Measurements from ENCODE around the gene CENATAC. TPM values are rescaled to one million over a fixed set of nuclear protein-coding genes. Genes with fewer than 3 reads are reported as not detected.

Gene CENATAC
- total and polyA plus RNA-seq, 8 donors: 9.1 to 86.2 (median 17.0) TPM

DNA sequence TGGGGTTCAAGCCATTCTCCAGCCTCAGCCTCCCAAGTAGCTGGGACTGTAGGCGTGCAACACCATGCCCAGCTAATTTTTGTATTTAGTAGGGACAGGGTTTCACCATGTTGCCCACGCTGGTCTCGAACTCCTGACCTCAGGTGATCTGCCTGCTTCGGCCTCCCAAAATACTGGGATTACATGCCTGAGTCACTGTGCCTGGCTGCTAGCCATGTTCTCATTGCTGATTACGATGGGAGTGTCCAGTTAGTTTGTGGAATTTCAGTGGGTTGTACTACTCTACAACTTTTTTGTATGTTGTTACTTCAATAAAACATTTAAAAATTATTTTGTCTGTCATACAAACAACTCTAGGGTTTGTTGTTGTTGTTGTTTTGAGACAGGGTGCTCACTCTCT lies 64.8 kb downstream of the CENATAC start:
- no peak for TF ChIP-seq CTCF (IDR thresholded peaks at IDR 0.05)
- no peak for FAIRE-seq
- Histone ChIP-seq H3K4me3 (no peak overlapping the region), H3K27me3 (no peaks in the 10 kb centered on the region), H3K9me3 (no peaks in the 10 kb centered on the region), H3K36me3 (no peaks in the 10 kb centered on the region), H3K4me1 (peaks cover 0 to 27% (median 0%) of the 10 kb centered on the region in 3 donors), H3K27ac (no peak overlapping the region)
- no peak for ATAC-seq
- peak in 4 of 6 donors; percentile 20 to 70 (median 48) for DNase-seq
- intact Hi-C loops (cut with DNase I): no loop called here
- 52 to 53% methylated on average over 5 of the region's 5 CpGs for WGBS, 2 donors

DNA sequence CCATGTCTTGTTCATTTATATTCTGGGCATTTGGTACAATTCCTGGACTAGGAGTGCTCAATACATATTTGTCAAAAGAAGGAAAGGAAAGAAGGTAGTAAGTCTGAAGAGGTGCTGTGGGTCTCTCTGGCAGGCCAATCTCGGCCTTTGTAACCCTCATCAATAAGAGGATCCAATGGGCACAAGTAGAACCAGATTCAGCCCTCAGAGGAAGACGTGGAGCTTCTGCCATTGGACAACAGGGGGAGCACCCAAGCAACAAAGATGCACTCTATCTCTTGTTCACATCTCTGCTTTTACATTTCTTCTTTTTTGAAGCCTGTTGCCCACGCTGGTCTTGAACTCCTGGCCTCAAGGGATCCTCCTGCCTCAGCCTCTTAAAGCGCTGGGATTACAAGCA lies 67.4 kb downstream of the CENATAC start:
- Histone ChIP-seq H3K27ac (no peak overlapping the region), H3K36me3 (peaks cover 0 to 3% (median 0%) of the 10 kb centered on the region in 3 donors), H3K27me3 (no peaks in the 10 kb centered on the region), H3K4me1 (peaks cover 4 to 29% (median 6%) of the 10 kb centered on the region in 3 donors), H3K4me3 (no peak overlapping the region), H3K9me3 (no peaks in the 10 kb centered on the region)
- DNase-seq (no peak), FAIRE-seq (no peak), ATAC-seq (no peak)
- intact Hi-C loops (cut with DNase I): no loop called here
- 74 to 78% methylated on average over 4 of the region's 4 CpGs for WGBS, 2 donors
- no peak for TF ChIP-seq CTCF (IDR thresholded peaks at IDR 0.05)

Small RNA genes within 50 kb of the gene (microRNA-seq; reads per million reads assigned to microRNA genes)
- gene MIR3656: 0 to 1.5 reads per million in 2 donors

Other genes starting within 250 kb of the CENATAC start
- 10 to 100 TPM; 38.3 to 74.2 (median 54.9) TPM for gene DDX6, start 207.0 kb upstream of the CENATAC start, total RNA-seq
- gene DDX6, start 207.0 kb upstream of the CENATAC start, polyA plus RNA-seq: 10 to 100 TPM; 16.1 to 20.8 TPM
- under 1 TPM; 0.06 to 0.20 (median 0.12) TPM for gene CXCR5, start 114.2 kb upstream of the CENATAC start, total RNA-seq
- gene CXCR5, start 114.2 kb upstream of the CENATAC start, polyA plus RNA-seq: under 1 TPM; 0.11 to 0.19 TPM
- 10 to 100 TPM; 15.2 to 40.8 (median 23.3) TPM for gene BCL9L, start 72.2 kb upstream of the CENATAC start, total RNA-seq
- gene BCL9L, start 72.2 kb upstream of the CENATAC start, polyA plus RNA-seq: 10 to 100 TPM in 1 of 2 donors, 1 to 10 TPM in 1; 6.5 to 31.4 TPM
- gene UPK2, start 41.8 kb upstream of the CENATAC start, total RNA-seq: under 1 TPM in 1 of 6 donors, not detected in 5; 0.16 TPM
- gene UPK2, start 41.8 kb upstream of the CENATAC start, polyA plus RNA-seq: under 1 TPM; 0.09 to 0.19 TPM
- not detected for gene FOXR1, start 26.4 kb upstream of the CENATAC start, total RNA-seq
- not detected for gene FOXR1, start 26.4 kb upstream of the CENATAC start, polyA plus RNA-seq
- gene RPS25, start 20.2 kb downstream of the CENATAC start, total RNA-seq: 100 to 1,000 TPM; 536 to 863 (median 675) TPM
- 1,000 to 10,000 TPM; 1,298 to 1,472 TPM for gene RPS25, start 20.2 kb downstream of the CENATAC start, polyA plus RNA-seq
- 10 to 100 TPM; 13.7 to 36.5 (median 27.2) TPM for gene TRAPPC4, start 20.6 kb downstream of the CENATAC start, total RNA-seq
- gene TRAPPC4, start 20.6 kb downstream of the CENATAC start, polyA plus RNA-seq: 10 to 100 TPM; 21.6 to 55.7 TPM
- gene SLC37A4, start 32.7 kb downstream of the CENATAC start, total RNA-seq: 10 to 100 TPM; 27.1 to 41.6 (median 32.6) TPM
- 100 to 1,000 TPM in 1 of 2 donors, 10 to 100 TPM in 1; 67.0 to 163 TPM for gene SLC37A4, start 32.7 kb downstream of the CENATAC start, polyA plus RNA-seq
- 100 to 1,000 TPM; 105 to 210 (median 169) TPM for gene HYOU1, start 59.1 kb downstream of the CENATAC start, total RNA-seq
- 10 to 100 TPM; 79.2 to 79.8 TPM for gene HYOU1, start 59.1 kb downstream of the CENATAC start, polyA plus RNA-seq
- 10 to 100 TPM; 14.2 to 21.2 (median 16.0) TPM for gene VPS11, start 69.7 kb downstream of the CENATAC start, total RNA-seq
- gene VPS11, start 69.7 kb downstream of the CENATAC start, polyA plus RNA-seq: 10 to 100 TPM; 34.2 to 47.4 TPM
- gene HMBS, start 86.7 kb downstream of the CENATAC start, total RNA-seq: 10 to 100 TPM in 1 of 6 donors, 1 to 10 TPM in 5; 4.8 to 15.1 (median 8.6) TPM
- gene HMBS, start 86.7 kb downstream of the CENATAC start, polyA plus RNA-seq: 10 to 100 TPM; 18.9 TPM
- 10 to 100 TPM; 21.3 to 46.2 (median 26.1) TPM for gene DPAGT1, start 103.7 kb downstream of the CENATAC start, total RNA-seq
- gene DPAGT1, start 103.7 kb downstream of the CENATAC start, polyA plus RNA-seq: 10 to 100 TPM; 30.6 to 31.9 TPM
- gene C2CD2L, start 109.2 kb downstream of the CENATAC start, total RNA-seq: 1 to 10 TPM; 4.9 to 9.1 (median 6.7) TPM
- 10 to 100 TPM; 11.9 to 12.3 TPM for gene C2CD2L, start 109.2 kb downstream of the CENATAC start, polyA plus RNA-seq
- gene HINFP, start 123.4 kb downstream of the CENATAC start, total RNA-seq: 10 to 100 TPM in 3 of 6 donors, 1 to 10 TPM in 3; 8.6 to 19.3 (median 11.3) TPM
- gene HINFP, start 123.4 kb downstream of the CENATAC start, polyA plus RNA-seq: 10 to 100 TPM; 16.7 to 21.3 TPM
- not detected for gene ABCG4, start 150.9 kb downstream of the CENATAC start, total RNA-seq
- under 1 TPM; 0.11 to 0.21 TPM for gene ABCG4, start 150.9 kb downstream of the CENATAC start, polyA plus RNA-seq
- gene NLRX1, start 170.6 kb downstream of the CENATAC start, total RNA-seq: 10 to 100 TPM in 1 of 6 donors, 1 to 10 TPM in 5; 6.9 to 12.6 (median 7.5) TPM
- gene NLRX1, start 170.6 kb downstream of the CENATAC start, polyA plus RNA-seq: 1 to 10 TPM; 6.5 to 7.9 TPM
- gene NHERF4, start 187.3 kb downstream of the CENATAC start, total RNA-seq: 1 to 10 TPM in 2 of 6 donors, under 1 TPM in 3, not detected in 1; 0.38 to 1.6 (median 0.84) TPM
- gene NHERF4, start 187.3 kb downstream of the CENATAC start, polyA plus RNA-seq: 1 to 10 TPM; 2.5 to 4.7 TPM
- 1 to 10 TPM; 3.3 to 9.8 (median 4.3) TPM for gene CBL, start 208.2 kb downstream of the CENATAC start, total RNA-seq
- gene CBL, start 208.2 kb downstream of the CENATAC start, polyA plus RNA-seq: 1 to 10 TPM; 2.0 to 2.6 TPM

Measured in pancreas (tissue), 10 donors.